Dedifferentiated amniotic fluid mesenchymal stem cell (primary cell): ENCODE measurements around the gene HEXIM2.

ENCODE experiments used
- DNase-seq: peaks from one replicate; pipeline ENCODE4 v3.0.0-alpha.2; 2016; ENCODE audit errors: extremely low spot score

Gene HEXIM2

GRCh38 chr17:45127548-45128300 is 34.0 kb upstream of the HEXIM2 start:
- peak; percentile 34 for DNase-seq

GRCh38 chr17:45128331-45128730 is 33.3 kb upstream of the HEXIM2 start:
- no peak for DNase-seq

- DNase-seq, result no peak
Observed at GRCh38 chr17:45128989-45129388, 32.7 kb upstream of the HEXIM2 start.

GRCh38 chr17:45129426-45129939 is 32.2 kb upstream of the HEXIM2 start:
- DNase-seq, result peak; percentile 87

- DNase-seq, result no peak
Observed at GRCh38 chr17:45129940-45130680, 31.6 kb upstream of the HEXIM2 start.

- no peak for DNase-seq
Observed at GRCh38 chr17:45130681-45131615, 30.7 kb upstream of the HEXIM2 start.

- no peak for DNase-seq
Observed at GRCh38 chr17:45131616-45132319, 29.9 kb upstream of the HEXIM2 start.

GRCh38 chr17:45132320-45132571 is 29.4 kb upstream of the HEXIM2 start, which contains the start of gene PLCD3:
TSS of gene PLCD3 (minus strand) at chr17:45132515. CDS start at chr17:45132410, 105 bp downstream.
- no peak for DNase-seq

GRCh38 chr17:45132572-45133463 is 28.9 kb upstream of the HEXIM2 start:
- DNase-seq, result peak; percentile 54

- peak; percentile 98 for DNase-seq
Observed at GRCh38 chr17:45135192-45135977, 26.3 kb upstream of the HEXIM2 start, which contains the start of gene ACBD4. TSS of gene ACBD4 (plus strand) at chr17:45135687. CDS start at chr17:45136145, 458 bp downstream.

- DNase-seq, result no peak
Observed at GRCh38 chr17:45135978-45136791, 25.5 kb upstream of the HEXIM2 start.

- DNase-seq, result no peak
Observed at GRCh38 chr17:45136846-45137560, 24.7 kb upstream of the HEXIM2 start.

GRCh38 chr17:45137561-45138305 is 23.9 kb upstream of the HEXIM2 start:
- DNase-seq, result no peak

- DNase-seq, result no peak
Observed at GRCh38 chr17:45138911-45139532, 22.7 kb upstream of the HEXIM2 start.

- DNase-seq, result no peak
Observed at GRCh38 chr17:45139533-45139920, 22.1 kb upstream of the HEXIM2 start.

GRCh38 chr17:45143094-45143670 is 18.5 kb upstream of the HEXIM2 start:
- no peak for DNase-seq
